Neuronal stem cell (in vitro differentiated cells): Measurements from ENCODE around the gene C14orf39.
"Not testable (repeated sequence)": the region's sequence is repeated elsewhere in the genome, so short reads cannot be mapped to it uniquely, and the experiment has no call there.

Experiments
- DNase-seq: peaks from one replicate; pipeline ENCODE4 v3.0.0-alpha.2; 2013; ENCODE audit warnings: low spot score
- H2AFZ ChIP-seq: one replicate; pipeline ENCODE4 v1.6.1; 2013; ENCODE audit warnings: mild to moderate bottlenecking, low read length, inconsistent platforms
- H2AK5ac ChIP-seq: 2 replicates; pipeline ENCODE4 v1.6.1; 2013; ENCODE audit warnings: low read depth, mild to moderate bottlenecking, inconsistent platforms, low read length, moderate library complexity, mixed read lengths
- H2BK120ac ChIP-seq: 2 replicates; pipeline ENCODE4 v1.6.1; 2013; ENCODE audit warnings: low read depth, mild to moderate bottlenecking, inconsistent platforms, low read length, moderate library complexity, mixed read lengths
- H2BK12ac ChIP-seq: one replicate; pipeline ENCODE4 v1.6.1; 2013; ENCODE audit warnings: low read length, inconsistent platforms
- H2BK15ac ChIP-seq: 2 replicates; pipeline ENCODE4 v1.6.1; 2013; ENCODE audit warnings: mild to moderate bottlenecking, low read length, inconsistent platforms, mixed read lengths
- H2BK5ac ChIP-seq: one replicate; pipeline ENCODE4 v1.6.1; 2013; ENCODE audit warnings: inconsistent platforms, mild to moderate bottlenecking, low read length, moderate library complexity
- H3K14ac ChIP-seq: one replicate; pipeline ENCODE4 v1.6.1; 2013; ENCODE audit warnings: low read length, inconsistent platforms
- H3K18ac ChIP-seq: 2 replicates; pipeline ENCODE4 v1.6.1; 2013; ENCODE audit warnings: low read length, inconsistent platforms
- H3K23ac ChIP-seq: 2 replicates; pipeline ENCODE4 v1.6.1; 2013; ENCODE audit warnings: low read depth, mild to moderate bottlenecking, mixed read lengths, low read length, inconsistent platforms; ENCODE audit not compliant: poor library complexity
- H3K27ac ChIP-seq: replicated peaks from 3 replicates; pipeline ENCODE4 v1.5.1; 2013; ENCODE audit warnings: low read length, inconsistent platforms
- H3K27me3 ChIP-seq, 3 experiments: 2 replicates each; pipeline ENCODE4 v1.6.1; 2013; ENCODE audit warnings: low read length in 3 of 3, mild to moderate bottlenecking in 2 of 3, inconsistent platforms in 1 of 3, low read depth in 1 of 3, mixed read lengths in 1 of 3, moderate library complexity in 1 of 3; ENCODE audit not compliant: control insufficient read depth in 3 of 3, insufficient read depth in 3 of 3
- H3K36me3 ChIP-seq, 2 donors: replicated peaks in 1 of 2; 2 replicates each; pipeline ENCODE4 v1.6.1; 2013; ENCODE audit warnings: low read length in 2 of 2; ENCODE audit not compliant: control insufficient read depth in 2 of 2, insufficient read depth in 2 of 2
- H3K4ac ChIP-seq: 2 replicates; pipeline ENCODE4 v1.6.1; 2013; ENCODE audit warnings: inconsistent platforms, mild to moderate bottlenecking, low read length, moderate library complexity
- H3K4me1 ChIP-seq, 2 donors: 1 replicate in 1 of 2; 2 replicates in 1 of 2; pipeline ENCODE4 v1.6.1; 2013; ENCODE audit warnings: low read length in 2 of 2, low read depth in 1 of 2; ENCODE audit not compliant: control insufficient read depth in 2 of 2, insufficient read depth in 1 of 2
- H3K4me2 ChIP-seq: one replicate; pipeline ENCODE4 v1.6.1; 2013; ENCODE audit warnings: mild to moderate bottlenecking, low read length, inconsistent platforms; ENCODE audit not compliant: insufficient read depth, poor library complexity, severe bottlenecking
- H3K4me3 ChIP-seq, 2 donors: 2 replicates each; pipeline ENCODE4 v1.5.1; 2013; ENCODE audit warnings: low read length in 2 of 2, mild to moderate bottlenecking in 2 of 2, inconsistent platforms in 1 of 2, moderate library complexity in 1 of 2
- H3K79me1 ChIP-seq: one replicate; pipeline ENCODE4 v1.6.1; 2013; ENCODE audit warnings: low read depth, mild to moderate bottlenecking, inconsistent platforms, low read length, moderate library complexity
- H3K9ac ChIP-seq: one replicate; pipeline ENCODE4 v1.6.1; 2013; ENCODE audit warnings: mild to moderate bottlenecking, low read depth, low read length, inconsistent platforms; ENCODE audit not compliant: poor library complexity
- H3K9me3 ChIP-seq, 2 donors: replicated peaks in 1 of 2; 2 replicates each; pipeline versions ENCODE3 to v1.6.1; 2013; ENCODE audit warnings: low read length in 2 of 2, mild to moderate bottlenecking in 2 of 2, inconsistent platforms in 1 of 2, low read depth in 1 of 2, mixed read lengths in 1 of 2, moderate library complexity in 1 of 2; ENCODE audit not compliant: control insufficient read depth in 2 of 2, insufficient read depth in 1 of 2
- H4K8ac ChIP-seq: one replicate; pipeline ENCODE4 v1.6.1; 2013; ENCODE audit warnings: low read depth, mild to moderate bottlenecking, inconsistent platforms, low read length, moderate library complexity
- H4K91ac ChIP-seq: one replicate; pipeline ENCODE4 v1.6.1; 2013; ENCODE audit warnings: low read length, low read depth, mild to moderate bottlenecking, inconsistent platforms; ENCODE audit not compliant: poor library complexity
- WGBS, 2 donors: extraction: QIAGEN DNeasy Blood & Tissue Kit; methylation state at CpG; one replicate each; pipeline ENCODE4 v1.1.7; 2013; ENCODE audit warnings: missing lambda C conversion rate in 2 of 2, mixed read lengths in 1 of 2; ENCODE audit not compliant: insufficient read length in 2 of 2, insufficient replicate concordance in 1 of 2; ENCODE audit errors: extremely low coverage in 2 of 2; 5-methylcytosine and 5-hydroxymethylcytosine counted together

The C14orf39 gene

DNA sequence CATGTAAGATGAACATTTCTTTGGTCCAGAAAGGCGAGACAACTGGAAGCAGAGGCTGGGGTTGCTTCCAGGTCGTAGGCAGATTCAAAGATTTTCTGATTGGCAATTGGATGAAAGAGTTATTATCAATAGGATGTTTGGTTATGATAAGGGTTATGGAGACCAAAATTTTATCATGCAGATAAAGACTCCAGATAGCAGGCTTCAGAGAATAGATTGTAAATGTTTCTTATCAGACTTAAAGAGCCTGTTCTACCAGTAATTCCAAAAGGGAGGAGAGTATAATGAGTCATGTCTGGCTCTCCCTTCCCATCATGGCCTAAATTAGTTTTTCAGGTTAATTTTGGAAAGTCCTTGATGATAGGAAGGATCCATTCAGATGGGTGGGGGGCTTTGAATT lies 55.6 kb downstream of the C14orf39 start:
- Histone ChIP-seq H3K18ac (no peak overlapping the region), H2AFZ (no peak overlapping the region), H3K27me3 (no peaks in the 10 kb centered on the region), H2BK120ac (no peak overlapping the region), H3K4ac (no peak overlapping the region), H2BK15ac (no peak overlapping the region), H3K9ac (no peak overlapping the region), H3K9me3 (peaks cover 0 to 2% of the 10 kb centered on the region in 2 donors), H3K36me3 (no peaks in the 10 kb centered on the region), H2BK5ac (no peak overlapping the region), H2AK5ac (no peak overlapping the region), H4K8ac (no peak overlapping the region), H2BK12ac (no peak overlapping the region), H3K4me1 (no peaks in the 10 kb centered on the region), H4K91ac (no peak overlapping the region), H3K4me3 (no peak overlapping the region), H3K14ac (no peak overlapping the region), H3K23ac (no peak overlapping the region), H3K27ac (no peak overlapping the region), H3K79me1 (no peaks in the 10 kb centered on the region), H3K4me2 (no peak overlapping the region)
- no CpG with 5 or more reads among the region's 2 CpGs for WGBS, 2 donors
- no peak for DNase-seq

DNA sequence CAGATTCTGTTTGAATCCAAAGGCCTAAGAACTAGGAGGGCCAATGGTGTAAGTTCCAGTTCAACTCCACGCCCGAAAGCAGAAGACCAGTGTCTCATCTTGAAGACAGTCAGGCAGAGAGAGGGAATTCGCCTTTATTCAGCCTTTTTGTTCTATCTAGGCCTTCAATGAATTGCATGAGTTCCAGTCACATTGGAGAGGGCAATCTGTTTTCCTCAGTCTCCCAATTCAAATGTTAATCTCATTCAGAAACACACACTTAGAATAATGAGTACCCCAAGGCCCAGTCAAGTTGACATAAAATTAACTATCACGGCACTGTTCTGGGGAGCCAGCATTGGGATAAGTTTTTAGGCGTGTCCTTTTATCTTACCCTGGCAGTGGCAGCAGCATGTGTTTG lies 65.8 kb downstream of the C14orf39 start:
- no peak overlapping the region for H3K18ac ChIP-seq
- no peak for DNase-seq
- H3K9ac ChIP-seq: no peak overlapping the region
- H3K4me3 ChIP-seq: no peak overlapping the region
- no peak overlapping the region for H4K91ac ChIP-seq
- no peak overlapping the region for H2BK120ac ChIP-seq
- H2BK5ac ChIP-seq: no peak overlapping the region
- H3K23ac ChIP-seq: no peak overlapping the region
- H3K4ac ChIP-seq: no peak overlapping the region
- H2BK12ac ChIP-seq: no peak overlapping the region
- H3K4me1 ChIP-seq: no peaks in the 10 kb centered on the region
- H2BK15ac ChIP-seq: no peak overlapping the region
- no peak overlapping the region for H3K14ac ChIP-seq
- H3K36me3 ChIP-seq: no peaks in the 10 kb centered on the region
- H2AFZ ChIP-seq: no peak overlapping the region
- no peak overlapping the region for H3K4me2 ChIP-seq
- H3K27ac ChIP-seq: no peak overlapping the region
- no peaks in the 10 kb centered on the region for H3K79me1 ChIP-seq
- H2AK5ac ChIP-seq: no peak overlapping the region
- no peaks in the 10 kb centered on the region for H3K9me3 ChIP-seq
- no peak overlapping the region for H4K8ac ChIP-seq
- peaks cover 0 to 3% (median 0%) of the 10 kb centered on the region in 3 experiments for H3K27me3 ChIP-seq
- WGBS, 2 donors: no CpG with 5 or more reads among the region's 5 CpGs

- H3K4me3 ChIP-seq, H3K4me1 ChIP-seq, H3K4ac ChIP-seq, H3K23ac ChIP-seq, H4K8ac ChIP-seq, H3K27me3 ChIP-seq, H3K14ac ChIP-seq, H3K9ac ChIP-seq, H4K91ac ChIP-seq, H3K4me2 ChIP-seq, H3K18ac ChIP-seq, H2BK5ac ChIP-seq, H2BK15ac ChIP-seq, DNase-seq, H3K27ac ChIP-seq, H2AFZ ChIP-seq, H3K79me1 ChIP-seq, H3K36me3 ChIP-seq, H3K9me3 ChIP-seq, H2BK120ac ChIP-seq, H2BK12ac ChIP-seq, H2AK5ac ChIP-seq: not testable (repeated sequence)
- no CpG with 5 or more reads among the region's 22 CpGs for WGBS, 2 donors
These were observed 88.3 kb downstream of the C14orf39 start for GRCh38 chr14:60397550-60397949.

GRCh38 chr14:60396718-60397343 lies 89.0 kb downstream of the C14orf39 start:
- Histone ChIP-seq H3K4ac (no peak overlapping the region), H3K4me1 (no peaks in the 10 kb centered on the region), H3K4me2 (no peak overlapping the region), H3K23ac (no peak overlapping the region), H2BK15ac (no peak overlapping the region), H2BK12ac (no peak overlapping the region), H3K36me3 (no peaks in the 10 kb centered on the region), H2AFZ (no peak overlapping the region), H3K14ac (no peak overlapping the region), H3K79me1 (no peaks in the 10 kb centered on the region), H3K18ac (no peak overlapping the region), H3K27ac (no peak overlapping the region), H3K27me3 (no peaks in the 10 kb centered on the region), H4K8ac (no peak overlapping the region), H3K9me3 (peaks cover 0 to 1% of the 10 kb centered on the region in 2 donors), H3K4me3 (no peak overlapping the region), H2BK120ac (no peak overlapping the region), H2AK5ac (no peak overlapping the region), H2BK5ac (no peak overlapping the region), H3K9ac (no peak overlapping the region), H4K91ac (no peak overlapping the region)
- no CpG with 5 or more reads among the region's 2 CpGs for WGBS, 2 donors
- DNase-seq: no peak
